Subcutaneous abdominal adipose tissue (tissue), 5 donors: ENCODE measurements around the gene SFSWAP.
A peak's percentile ranks its signal among the peaks of the same experiment; 100 is the strongest.
"Not testable (repeated sequence)": the region's sequence is repeated elsewhere in the genome, so short reads cannot be mapped to it uniquely, and the experiment has no call there.

Experiments
- H3K27ac ChIP-seq: one replicate; pipeline ENCODE4 v1.7.0; 2013; ENCODE audit warnings: low read depth, mild to moderate bottlenecking, inconsistent platforms, low read length, moderate library complexity
- H3K27me3 ChIP-seq, 5 donors: one replicate each; pipeline ENCODE4 v1.7.0; 2013; ENCODE audit warnings: low read length in 5 of 5, inconsistent platforms in 1 of 5; ENCODE audit not compliant: control insufficient read depth in 5 of 5, insufficient read depth in 4 of 5
- H3K36me3 ChIP-seq, 5 donors: one replicate each; pipeline ENCODE4 v1.7.0; 2013; ENCODE audit warnings: low read length in 5 of 5; ENCODE audit not compliant: control insufficient read depth in 5 of 5, insufficient read depth in 5 of 5
- H3K4me1 ChIP-seq, 5 donors: one replicate each; pipeline ENCODE4 v1.7.0; 2013; ENCODE audit warnings: low read length in 5 of 5, mild to moderate bottlenecking in 3 of 5, moderate library complexity in 1 of 5; ENCODE audit not compliant: control insufficient read depth in 5 of 5, insufficient read depth in 5 of 5
- H3K4me3 ChIP-seq, 5 donors: one replicate each; pipeline ENCODE4 v1.7.0; 2013; ENCODE audit warnings: low read length in 5 of 5, low read depth in 1 of 5
- H3K9ac ChIP-seq, 5 donors: one replicate each; pipeline ENCODE4 v1.7.0; 2013; ENCODE audit warnings: low read length in 5 of 5, mild to moderate bottlenecking in 4 of 5, moderate library complexity in 3 of 5
- H3K9me3 ChIP-seq, 5 donors: one replicate each; pipeline ENCODE4 v1.7.0; 2013; ENCODE audit warnings: low read length in 5 of 5; ENCODE audit not compliant: control insufficient read depth in 5 of 5
- donor health status: healthy.
- donor health status: healthy.
- donor health status: healthy.
- donor health status: healthy.
- donor health status: healthy.

Gene SFSWAP

GRCh38 chr12:131701705-131702572, 9.0 kb upstream of the SFSWAP start:
- no peak overlapping the region for H3K27ac ChIP-seq
- H3K9me3 ChIP-seq, result peaks cover 0 to 23% (median 13%) of the 10 kb centered on the region in 5 donors
- H3K27me3 ChIP-seq, result peaks cover 0 to 2% (median 0%) of the 10 kb centered on the region in 5 donors
- no peaks in the 10 kb centered on the region for H3K4me1 ChIP-seq
- no peak overlapping the region for H3K4me3 ChIP-seq
- no peak overlapping the region for H3K9ac ChIP-seq
- H3K36me3 ChIP-seq, result no peaks in the 10 kb centered on the region

GRCh38 chr12:131702573-131702877, 8.4 kb upstream of the SFSWAP start:
- Histone ChIP-seq H3K36me3 (no peaks in the 10 kb centered on the region), H3K9me3 (peaks cover 0 to 23% (median 13%) of the 10 kb centered on the region in 5 donors), H3K4me1 (no peaks in the 10 kb centered on the region), H3K9ac (no peak overlapping the region), H3K27ac (no peak overlapping the region), H3K4me3 (no peak overlapping the region), H3K27me3 (peaks cover 0 to 2% (median 0%) of the 10 kb centered on the region in 5 donors)

GRCh38 chr12:131703161-131703560, 7.7 kb upstream of the SFSWAP start:
- Histone ChIP-seq H3K27ac (no peak overlapping the region), H3K36me3 (no peaks in the 10 kb centered on the region), H3K4me1 (peaks cover 0 to 2% (median 0%) of the 10 kb centered on the region in 5 donors), H3K9ac (no peak overlapping the region), H3K27me3 (no peaks in the 10 kb centered on the region), H3K4me3 (no peak overlapping the region), H3K9me3 (peaks cover 0 to 23% (median 13%) of the 10 kb centered on the region in 5 donors)

- Histone ChIP-seq H3K9ac (no peak overlapping the region), H3K9me3 (peaks cover 0 to 23% (median 13%) of the 10 kb centered on the region in 5 donors), H3K27ac (no peak overlapping the region), H3K27me3 (no peaks in the 10 kb centered on the region), H3K36me3 (no peaks in the 10 kb centered on the region), H3K4me3 (no peak overlapping the region), H3K4me1 (peaks cover 0 to 8% (median 6%) of the 10 kb centered on the region in 5 donors)
These were observed 6.4 kb upstream of the SFSWAP start for GRCh38 chr12:131704509-131704908.

GRCh38 chr12:131706709-131707108, 4.2 kb upstream of the SFSWAP start:
- not testable (repeated sequence) for H3K27me3 ChIP-seq, H3K4me3 ChIP-seq, H3K27ac ChIP-seq, H3K36me3 ChIP-seq, H3K9ac ChIP-seq
- H3K9me3 ChIP-seq, result peaks cover 0 to 23% (median 13%) of the 10 kb centered on the region in 5 donors
- peaks cover 3 to 21% (median 19%) of the 10 kb centered on the region in 5 donors for H3K4me1 ChIP-seq

- Histone ChIP-seq H3K36me3 (peaks cover 4 to 10% (median 4%) of the 10 kb centered on the region in 5 donors), H3K27ac (no peak overlapping the region), H3K9ac (no peak overlapping the region), H3K27me3 (no peaks in the 10 kb centered on the region), H3K9me3 (peaks cover 0 to 8% (median 6%) of the 10 kb centered on the region in 5 donors), H3K4me1 (peaks cover 7 to 39% (median 30%) of the 10 kb centered on the region in 5 donors), H3K4me3 (no peak overlapping the region)
These were observed 1.7 kb upstream of the SFSWAP start for GRCh38 chr12:131709226-131709625.

- Histone ChIP-seq H3K9me3 (peaks cover 0 to 2% (median 0%) of the 10 kb centered on the region in 5 donors), H3K9ac (peak overlapping the region; percentile 91 to 99 (median 99)), H3K27me3 (no peaks in the 10 kb centered on the region), H3K4me3 (peak overlapping the region; percentile 97 to 100 (median 100)), H3K36me3 (peaks cover 20 to 33% (median 28%) of the 10 kb centered on the region in 5 donors), H3K4me1 (peaks cover 7 to 39% (median 30%) of the 10 kb centered on the region in 5 donors), H3K27ac (peak overlapping the region; percentile 96)
These were observed 788 bp downstream of the SFSWAP start for GRCh38 chr12:131711551-131712205.

- peaks cover 30 to 45% (median 42%) of the 10 kb centered on the region in 5 donors for H3K36me3 ChIP-seq
- no peak overlapping the region for H3K27ac ChIP-seq
- no peak overlapping the region for H3K4me3 ChIP-seq
- peaks cover 0 to 2% (median 0%) of the 10 kb centered on the region in 5 donors for H3K9me3 ChIP-seq
- peak overlapping the region in 2 of 5 donors; percentile 2 to 99 for H3K9ac ChIP-seq
- peaks cover 7 to 38% (median 29%) of the 10 kb centered on the region in 5 donors for H3K4me1 ChIP-seq
- no peaks in the 10 kb centered on the region for H3K27me3 ChIP-seq
These were observed 2.5 kb downstream of the SFSWAP start for GRCh38 chr12:131713349-131713748.

- Histone ChIP-seq H3K27me3 (no peaks in the 10 kb centered on the region), H3K9me3 (no peaks in the 10 kb centered on the region), H3K4me3 (no peak overlapping the region), H3K4me1 (peaks cover 7 to 36% (median 25%) of the 10 kb centered on the region in 5 donors), H3K9ac (no peak overlapping the region), H3K27ac (no peak overlapping the region), H3K36me3 (peaks cover 39 to 59% (median 56%) of the 10 kb centered on the region in 5 donors)
These were observed 3.9 kb downstream of the SFSWAP start for GRCh38 chr12:131714759-131715158.

- Histone ChIP-seq H3K4me1 (peaks cover 4 to 26% (median 17%) of the 10 kb centered on the region in 5 donors), H3K9ac (no peak overlapping the region), H3K27me3 (no peaks in the 10 kb centered on the region), H3K36me3 (peaks cover 46 to 74% (median 70%) of the 10 kb centered on the region in 5 donors), H3K27ac (no peak overlapping the region), H3K9me3 (no peaks in the 10 kb centered on the region), H3K4me3 (no peak overlapping the region)
These were observed 5.4 kb downstream of the SFSWAP start for GRCh38 chr12:131716282-131716681.
